ENCODE results near the gene ZNF177.

GRCh38 chr19:9321338-9321737 lies 41.5 kb upstream of the ZNF177 start:
- TF ChIP-seq CTCF (IDR thresholded peaks at IDR 0.05) (no peak), EZH2 (IDR thresholded peaks at IDR 0.05) (no peak)

Data from neural progenitor cell (in vitro differentiated cells).